Measurements from ENCODE around the gene HTD2. TPM values are rescaled to one million over a fixed set of nuclear protein-coding genes. Genes with fewer than 3 reads are reported as not detected.

The HTD2 gene
- total and polyA plus RNA-seq, 9 of the 15 experiments (the other 6 are each of a cell fraction or from before 2014, with no cell fraction given): 1.8 to 22.8 (median 9.6) TPM

GRCh38 chr3:58305882-58306711 lies at the start of gene HTD2, which contains the start of gene RPP14 (continued):
- TF ChIP-seq PHF20 (IDR thresholded peaks at IDR 0.05; ENCODE audit: partially characterized antibody) (peak; percentile 98), FOXK2 (conservative IDR thresholded peaks at IDR 0.05 in 1 of 2, IDR thresholded peaks at IDR 0.05 in 1 of 2; ENCODE audit: low read depth in 2 of 2) (peak in 1 of 2 experiments; percentile 65; a peak in 2 of 4 replicates), GATAD2A (IDR thresholded peaks at IDR 0.05) (0 out of 2 replicates have a peak, but pooled peaks have one; percentile 22), CBX3 (IDR thresholded peaks at IDR 0.05; ENCODE audit: borderline replicate concordance in 1 of 2, low read length in 2 of 2) (peak in 1 of 2 experiments; percentile 71; a peak in 1 of 3 replicates), HMBOX1 (IDR thresholded peaks at IDR 0.05) (no peak), MNT (conservative IDR thresholded peaks at IDR 0.05) (peak; percentile 77 to 85), TBP (optimal IDR thresholded peaks at IDR 0.05; ENCODE audit: low read depth, low read length) (peak; percentile 55), HCFC1 (IDR thresholded peaks at IDR 0.05; ENCODE audit: low read depth, low read length) (peak; percentile 66), NONO (IDR thresholded peaks at IDR 0.05; ENCODE audit: low read depth in 2 of 2, low read length in 1 of 2) (0 out of 4 replicates have a peak, but pooled peaks of 1 of the 2 experiments have one; percentile 18), POLR2AphosphoS5 (IDR thresholded peaks at IDR 0.05; ENCODE audit: control insufficient read depth, insufficient read depth, low read depth, low read length) (peak; percentile 81), USF2 (CRISPR knock-in tag; IDR thresholded peaks at IDR 0.05) (no peak), TEAD4 (IDR thresholded peaks at IDR 0.05; ENCODE audit: low read length) (peak; percentile 10; the same call in 1 of the 2 replicates), TEAD4 (CRISPR knock-in tag; IDR thresholded peaks at IDR 0.05; ENCODE audit: borderline replicate concordance) (no peak)

Measured in K562 (cell line).